HG03095 (cell line): ENCODE measurements around the gene UXT.
A peak's percentile ranks its signal among the peaks of the same experiment; 100 is the strongest.

Source experiments
- ATAC-seq: cut with Tn5 transposase; IDR thresholded peaks from one replicate; pipeline ENCODE4 v1.9.1; 2021; ENCODE audit warnings: moderate library complexity; ENCODE audit not compliant: unreplicated experiment

UXT gene

GRCh38 chrX:47649781-47650163 lies 9.2 kb downstream of the UXT start:
- ATAC-seq, result no peak

- no peak for ATAC-seq
These were observed 9.7 kb downstream of the UXT start for GRCh38 chrX:47649271-47649670.

- ATAC-seq, result no peak
These were observed 10.6 kb downstream of the UXT start for GRCh38 chrX:47648376-47648775.

- no peak for ATAC-seq
These were observed 12.3 kb downstream of the UXT start for GRCh38 chrX:47646636-47647035.

- no peak for ATAC-seq
These were observed 13.4 kb downstream of the UXT start for GRCh38 chrX:47645530-47645929.

- no peak for ATAC-seq
These were observed 14.4 kb downstream of the UXT start for GRCh38 chrX:47644557-47645091.

- no peak for ATAC-seq
These were observed 15.1 kb downstream of the UXT start for GRCh38 chrX:47643926-47644325.

- no peak for ATAC-seq
These were observed 20.2 kb downstream of the UXT start for GRCh38 chrX:47638816-47639215.

GRCh38 chrX:47637546-47638195 lies 21.3 kb downstream of the UXT start:
- peak; percentile 68 for ATAC-seq

GRCh38 chrX:47634871-47635575 lies 24.0 kb downstream of the UXT start:
- ATAC-seq, result no peak

- no peak for ATAC-seq
These were observed 25.0 kb downstream of the UXT start for GRCh38 chrX:47633689-47634590.

GRCh38 chrX:47632666-47633065 lies 26.3 kb downstream of the UXT start:
- no peak for ATAC-seq

- ATAC-seq, result no peak
These were observed 27.3 kb downstream of the UXT start for GRCh38 chrX:47631676-47632075.

GRCh38 chrX:47629419-47630200 lies 29.4 kb downstream of the UXT start, which contains the start of gene CFP:
Gene CFP, minus strand, starts transcription at chrX:47629930. Its CDS starts 86 bp downstream, at chrX:47629844.
- no peak for ATAC-seq

- ATAC-seq, result no peak
These were observed 30.0 kb downstream of the UXT start for GRCh38 chrX:47628982-47629381.

GRCh38 chrX:47625365-47625764 lies 33.6 kb downstream of the UXT start:
- ATAC-seq, result no peak

- ATAC-seq, result no peak
These were observed 35.4 kb downstream of the UXT start for GRCh38 chrX:47623540-47624027.

- ATAC-seq, result no peak
These were observed 37.1 kb downstream of the UXT start for GRCh38 chrX:47621851-47622250.

GRCh38 chrX:47620303-47620685 lies 38.7 kb downstream of the UXT start:
- ATAC-seq, result no peak

GRCh38 chrX:47619486-47620302 lies 39.3 kb downstream of the UXT start, which contains the start of gene SYN1:
Gene SYN1, minus strand, starts transcription at chrX:47619857. Its CDS starts 129 bp downstream, at chrX:47619728.
- ATAC-seq, result peak; percentile 59
